HepG2 (cell line): ENCODE measurements around the gene OR1F1. TPM values are rescaled to one million over a fixed set of nuclear protein-coding genes. Genes with fewer than 3 reads are reported as not detected.

Experiments
- CHD2 ChIP-seq: IDR thresholded peaks from 2 replicates; pipeline ENCODE4 v1.6.1; 2011; ENCODE audit warnings: low read depth, low read length, improper control_type of control experiment
- DNMT3B ChIP-seq: conservative IDR thresholded peaks from 2 replicates; pipeline ENCODE4 v1.6.1; 2016; ENCODE audit warnings: missing biosample characterization, control low read depth
- EEA1 ChIP-seq: sonication (generic); formaldehyde crosslinking; IDR thresholded peaks from 2 replicates; pipeline ENCODE4 v1.5.1; 2020; ENCODE audit warnings: mild to moderate bottlenecking, missing genetic modification reagents, borderline replicate concordance
- HES4 ChIP-seq: sonication (generic); formaldehyde crosslinking; IDR thresholded peaks from 2 replicates; pipeline ENCODE4 v1.9.0; 2021; ENCODE audit warnings: mild to moderate bottlenecking, missing genetic modification reagents, borderline replicate concordance
- KDM6A ChIP-seq: IDR thresholded peaks from 2 replicates; pipeline ENCODE4 v1.6.1; 2016; ENCODE audit warnings: low read depth
- MBD4 ChIP-seq: IDR thresholded peaks from 2 replicates; pipeline ENCODE4 v1.6.1; 2012; ENCODE audit warnings: low read length, inconsistent platforms, borderline replicate concordance
- NFATC3 ChIP-seq: sonication (generic); formaldehyde crosslinking; IDR thresholded peaks from 2 replicates; pipeline ENCODE4 v1.5.1; 2020; ENCODE audit warnings: mild to moderate bottlenecking, missing genetic modification reagents
- NFE2L1 ChIP-seq: sonication (generic); formaldehyde crosslinking; IDR thresholded peaks from 2 replicates; pipeline ENCODE4 v1.4.0; 2020; ENCODE audit warnings: missing genetic modification reagents, mild to moderate bottlenecking, borderline replicate concordance
- PAX8 ChIP-seq: sonication (generic); formaldehyde crosslinking; IDR thresholded peaks from 2 replicates; pipeline ENCODE4 v1.8.0; 2022; ENCODE audit warnings: mild to moderate bottlenecking, missing genetic modification reagents, borderline replicate concordance
- PLRG1 ChIP-seq: fragments of 450-650 bp; conservative IDR thresholded peaks from 2 replicates; pipeline ENCODE4 v1.6.1; 2016
- SMAD3 ChIP-seq: sonication (generic); formaldehyde crosslinking; IDR thresholded peaks from 2 replicates; pipeline ENCODE4 v1.4.0; 2020; ENCODE audit warnings: missing genetic modification reagents
- SOX5 ChIP-seq: IDR thresholded peaks from 2 replicates; pipeline ENCODE4 v1.6.1; 2016; ENCODE audit warnings: borderline replicate concordance
- SOX6 ChIP-seq, 2 experiments: fragments of 450-650 bp in 1 of 2; sonication (generic) in 1 of 2; formaldehyde crosslinking in 1 of 2; IDR thresholded peaks; 2 replicates each; pipeline versions ENCODE4 v1.4.0 to v1.6.1; 2017 to 2020; ENCODE audit warnings: antibody characterized with exemption in 1 of 2, mild to moderate bottlenecking in 1 of 2, missing genetic modification reagents in 1 of 2
- ZMYM2 ChIP-seq: sonication (generic); formaldehyde crosslinking; IDR thresholded peaks from 2 replicates; pipeline ENCODE4 v1.8.0; 2022; ENCODE audit warnings: mild to moderate bottlenecking, missing genetic modification reagents
- ZNF10 ChIP-seq: sonication (generic); formaldehyde crosslinking; IDR thresholded peaks from 2 replicates; pipeline ENCODE4 v1.4.0; 2020; ENCODE audit warnings: mild to moderate bottlenecking, low read depth, missing genetic modification reagents, borderline replicate concordance
- ZNF317 ChIP-seq: sonication (generic); formaldehyde crosslinking; IDR thresholded peaks from 2 replicates; pipeline ENCODE4 v1.5.0; 2020; ENCODE audit warnings: mild to moderate bottlenecking, missing genetic modification reagents
- ZNF441 ChIP-seq: sonication (generic); formaldehyde crosslinking; IDR thresholded peaks from 2 replicates; pipeline ENCODE4 v1.7.0; 2021; ENCODE audit warnings: missing genetic modification reagents, borderline replicate concordance
- ZNF709 ChIP-seq: sonication (generic); formaldehyde crosslinking; IDR thresholded peaks from 2 replicates; pipeline ENCODE4 v1.5.0; 2020; ENCODE audit warnings: mild to moderate bottlenecking, missing genetic modification reagents
- ZSCAN9 ChIP-seq: IDR thresholded peaks from 2 replicates; pipeline ENCODE4 v1.6.1; 2016; ENCODE audit warnings: borderline replicate concordance
- polyA plus RNA-seq, 8 experiments: library from polyadenylated mRNA; depleted of rRNA in 3 of 8; stranded (reverse) in 7 of 8; unstranded in 1 of 8; fragments of >200 nt; fragmentation: Illumina TruSeq in 4 of 8; extraction: Trizol in 4 of 8; gene quantifications; 2 replicates each; pipeline versions ENCODE4 v1.2.1 to v1.2.3, GENCODE V29; 2011 to 2016; ENCODE audit warnings: low read depth in 4 of 8, missing spikeins in 1 of 8, mixed read lengths in 1 of 8; ENCODE audit not compliant: insufficient read depth in 1 of 8
- total RNA-seq, 5 experiments: library from RNA; depleted of rRNA; stranded (reverse); fragments of >200 nt; fragmentation: Illumina TruSeq; extraction: Trizol; gene quantifications; 2 replicates each; pipeline ENCODE4 v1.2.3, GENCODE V29; 2016; ENCODE audit warnings: low read depth in 1 of 5
- TF ChIP-seq, protein P1 (sequence below): IDR thresholded peaks from 2 replicates; pipeline ENCODE4 v1.6.1; 2016; ENCODE audit warnings: low read depth
- TF ChIP-seq, protein P2 (sequence below): sonication (generic); formaldehyde crosslinking; IDR thresholded peaks from 2 replicates; pipeline ENCODE4 v1.5.0; 2020; ENCODE audit warnings: missing genetic modification reagents
- TF ChIP-seq, protein P3 (sequence below): sonication (generic); formaldehyde crosslinking; IDR thresholded peaks from 2 replicates; pipeline ENCODE4 v1.5.0; 2020; ENCODE audit warnings: missing genetic modification reagents
- TF ChIP-seq, protein P4 (sequence below): sonication (generic); formaldehyde crosslinking; IDR thresholded peaks from 2 replicates; pipeline ENCODE4 v1.4.0; 2020; ENCODE audit warnings: missing genetic modification reagents, mild to moderate bottlenecking, borderline replicate concordance
- TF ChIP-seq, protein P5 (sequence below): sonication (generic); formaldehyde crosslinking; conservative IDR thresholded peaks from 2 replicates; pipeline ENCODE4 v1.8.0; 2022; ENCODE audit warnings: missing genetic modification reagents

The OR1F1 gene
- total and polyA plus RNA-seq, 2 of the 13 experiments (the other 11 are each of a cell fraction or from before 2014, with no cell fraction given), result 0.90 TPM; not detected in 1

DNA sequence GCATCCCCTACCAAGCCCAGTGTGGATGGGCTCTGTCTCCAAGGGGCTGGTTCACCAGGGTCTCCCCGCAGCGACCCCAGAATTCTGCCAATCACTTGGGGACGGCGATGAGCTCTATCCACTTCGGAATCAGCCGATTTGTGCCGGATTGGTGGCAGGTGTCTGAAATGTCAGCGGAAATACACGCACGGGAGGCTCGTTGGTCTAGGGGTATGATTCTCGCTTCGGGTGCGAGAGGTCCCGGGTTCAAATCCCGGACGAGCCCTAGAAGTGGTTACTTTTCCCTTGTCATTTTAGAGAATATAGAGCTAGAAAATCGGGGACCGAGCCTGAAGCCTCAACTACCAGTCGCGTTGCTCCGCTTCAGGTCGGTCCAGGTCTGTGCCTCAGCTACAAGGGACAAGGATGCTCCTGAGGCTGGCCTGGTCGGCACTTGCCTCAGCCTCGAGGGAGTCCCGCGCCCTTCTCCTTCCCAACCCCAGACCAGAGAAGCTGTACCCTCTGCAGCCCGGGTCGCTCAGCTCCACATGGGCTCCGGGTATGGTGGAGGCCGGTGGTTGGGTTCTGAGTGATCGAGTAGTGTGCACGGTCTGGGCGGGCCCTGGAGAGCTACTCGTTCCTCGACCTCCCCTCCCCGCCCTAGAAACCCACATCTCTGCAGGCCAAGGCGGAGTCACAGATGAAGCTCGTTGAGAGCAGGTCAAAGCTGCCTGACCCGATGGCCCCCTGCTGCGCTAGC is 16.0 kb upstream of the OR1F1 start (continued):
- TF ChIP-seq MBD4 (no peak), CHD2 (no peak), DNMT3B (CRISPR knock-in tag) (no peak), ZNF317 (CRISPR knock-in tag) (peak; percentile 72; the same call in 1 of the 2 replicates), HES4 (CRISPR knock-in tag) (no peak), ZNF441 (CRISPR knock-in tag) (no peak), ZNF10 (CRISPR knock-in tag) (no peak), PAX8 (CRISPR knock-in tag) (no peak), NFE2L1 (0 out of 2 replicates have a peak, but pooled peaks have one; percentile 4), ZMYM2 (CRISPR knock-in tag) (peak; percentile 49; the same call in 1 of the 2 replicates), KDM6A (no peak), SOX5 (no peak), PLRG1 (no peak), ZNF709 (CRISPR knock-in tag) (peak; percentile 67; the same call in 1 of the 2 replicates), ZSCAN9 (CRISPR knock-in tag) (0 out of 2 replicates have a peak, but pooled peaks have one; percentile 40), NFATC3 (CRISPR knock-in tag) (no peak), EEA1 (no peak), SMAD3 (CRISPR knock-in tag) (no peak), SOX6 (IDR thresholded peaks at IDR 0.05) (no peak), SOX6 (CRISPR knock-in tag; IDR thresholded peaks at IDR 0.05) (no peak)
- TF ChIP-seq, protein P1, sequence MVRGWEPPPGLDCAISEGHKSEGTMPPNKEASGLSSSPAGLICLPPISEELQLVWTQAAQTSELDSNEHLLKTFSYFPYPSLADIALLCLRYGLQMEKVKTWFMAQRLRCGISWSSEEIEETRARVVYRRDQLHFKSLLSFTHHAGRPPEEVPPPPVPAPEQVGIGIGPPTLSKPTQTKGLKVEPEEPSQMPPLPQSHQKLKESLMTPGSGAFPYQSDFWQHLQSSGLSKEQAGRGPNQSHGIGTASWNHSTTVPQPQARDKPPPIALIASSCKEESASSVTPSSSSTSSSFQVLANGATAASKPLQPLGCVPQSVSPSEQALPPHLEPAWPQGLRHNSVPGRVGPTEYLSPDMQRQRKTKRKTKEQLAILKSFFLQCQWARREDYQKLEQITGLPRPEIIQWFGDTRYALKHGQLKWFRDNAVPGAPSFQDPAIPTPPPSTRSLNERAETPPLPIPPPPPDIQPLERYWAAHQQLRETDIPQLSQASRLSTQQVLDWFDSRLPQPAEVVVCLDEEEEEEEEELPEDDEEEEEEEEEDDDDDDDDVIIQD (CRISPR knock-in tag), result no peak
- TF ChIP-seq, protein P2, sequence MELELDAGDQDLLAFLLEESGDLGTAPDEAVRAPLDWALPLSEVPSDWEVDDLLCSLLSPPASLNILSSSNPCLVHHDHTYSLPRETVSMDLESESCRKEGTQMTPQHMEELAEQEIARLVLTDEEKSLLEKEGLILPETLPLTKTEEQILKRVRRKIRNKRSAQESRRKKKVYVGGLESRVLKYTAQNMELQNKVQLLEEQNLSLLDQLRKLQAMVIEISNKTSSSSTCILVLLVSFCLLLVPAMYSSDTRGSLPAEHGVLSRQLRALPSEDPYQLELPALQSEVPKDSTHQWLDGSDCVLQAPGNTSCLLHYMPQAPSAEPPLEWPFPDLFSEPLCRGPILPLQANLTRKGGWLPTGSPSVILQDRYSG (CRISPR knock-in tag), result no peak
- TF ChIP-seq, protein P3, sequence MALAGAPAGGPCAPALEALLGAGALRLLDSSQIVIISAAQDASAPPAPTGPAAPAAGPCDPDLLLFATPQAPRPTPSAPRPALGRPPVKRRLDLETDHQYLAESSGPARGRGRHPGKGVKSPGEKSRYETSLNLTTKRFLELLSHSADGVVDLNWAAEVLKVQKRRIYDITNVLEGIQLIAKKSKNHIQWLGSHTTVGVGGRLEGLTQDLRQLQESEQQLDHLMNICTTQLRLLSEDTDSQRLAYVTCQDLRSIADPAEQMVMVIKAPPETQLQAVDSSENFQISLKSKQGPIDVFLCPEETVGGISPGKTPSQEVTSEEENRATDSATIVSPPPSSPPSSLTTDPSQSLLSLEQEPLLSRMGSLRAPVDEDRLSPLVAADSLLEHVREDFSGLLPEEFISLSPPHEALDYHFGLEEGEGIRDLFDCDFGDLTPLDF (CRISPR knock-in tag), result no peak
- TF ChIP-seq, protein P4, sequence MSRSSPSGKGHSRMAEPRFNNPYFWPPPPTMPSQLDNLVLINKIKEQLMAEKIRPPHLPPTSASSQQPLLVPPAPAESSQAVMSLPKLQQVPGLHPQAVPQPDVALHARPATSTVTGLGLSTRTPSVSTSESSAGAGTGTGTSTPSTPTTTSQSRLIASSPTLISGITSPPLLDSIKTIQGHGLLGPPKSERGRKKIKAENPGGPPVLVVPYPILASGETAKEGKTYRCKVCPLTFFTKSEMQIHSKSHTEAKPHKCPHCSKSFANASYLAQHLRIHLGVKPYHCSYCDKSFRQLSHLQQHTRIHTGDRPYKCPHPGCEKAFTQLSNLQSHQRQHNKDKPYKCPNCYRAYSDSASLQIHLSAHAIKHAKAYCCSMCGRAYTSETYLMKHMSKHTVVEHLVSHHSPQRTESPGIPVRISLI (CRISPR knock-in tag), result no peak
- TF ChIP-seq, protein P5, sequence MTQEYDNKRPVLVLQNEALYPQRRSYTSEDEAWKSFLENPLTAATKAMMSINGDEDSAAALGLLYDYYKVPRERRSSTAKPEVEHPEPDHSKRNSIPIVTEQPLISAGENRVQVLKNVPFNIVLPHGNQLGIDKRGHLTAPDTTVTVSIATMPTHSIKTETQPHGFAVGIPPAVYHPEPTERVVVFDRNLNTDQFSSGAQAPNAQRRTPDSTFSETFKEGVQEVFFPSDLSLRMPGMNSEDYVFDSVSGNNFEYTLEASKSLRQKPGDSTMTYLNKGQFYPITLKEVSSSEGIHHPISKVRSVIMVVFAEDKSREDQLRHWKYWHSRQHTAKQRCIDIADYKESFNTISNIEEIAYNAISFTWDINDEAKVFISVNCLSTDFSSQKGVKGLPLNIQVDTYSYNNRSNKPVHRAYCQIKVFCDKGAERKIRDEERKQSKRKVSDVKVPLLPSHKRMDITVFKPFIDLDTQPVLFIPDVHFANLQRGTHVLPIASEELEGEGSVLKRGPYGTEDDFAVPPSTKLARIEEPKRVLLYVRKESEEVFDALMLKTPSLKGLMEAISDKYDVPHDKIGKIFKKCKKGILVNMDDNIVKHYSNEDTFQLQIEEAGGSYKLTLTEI (CRISPR knock-in tag), result no peak
